Inflammatory macrophage treated with lipopolysaccharide for 1 hour (primary cell): ENCODE measurements around the gene C22orf31.
"Not testable (repeated sequence)": the region's sequence is repeated elsewhere in the genome, so short reads cannot be mapped to it uniquely, and the experiment has no call there.

Source experiments
- DNase-seq, 2 donors: peaks; one replicate each; pipeline ENCODE4 v3.0.0-alpha.2; 2020 to 2022

C22orf31 gene

DNA sequence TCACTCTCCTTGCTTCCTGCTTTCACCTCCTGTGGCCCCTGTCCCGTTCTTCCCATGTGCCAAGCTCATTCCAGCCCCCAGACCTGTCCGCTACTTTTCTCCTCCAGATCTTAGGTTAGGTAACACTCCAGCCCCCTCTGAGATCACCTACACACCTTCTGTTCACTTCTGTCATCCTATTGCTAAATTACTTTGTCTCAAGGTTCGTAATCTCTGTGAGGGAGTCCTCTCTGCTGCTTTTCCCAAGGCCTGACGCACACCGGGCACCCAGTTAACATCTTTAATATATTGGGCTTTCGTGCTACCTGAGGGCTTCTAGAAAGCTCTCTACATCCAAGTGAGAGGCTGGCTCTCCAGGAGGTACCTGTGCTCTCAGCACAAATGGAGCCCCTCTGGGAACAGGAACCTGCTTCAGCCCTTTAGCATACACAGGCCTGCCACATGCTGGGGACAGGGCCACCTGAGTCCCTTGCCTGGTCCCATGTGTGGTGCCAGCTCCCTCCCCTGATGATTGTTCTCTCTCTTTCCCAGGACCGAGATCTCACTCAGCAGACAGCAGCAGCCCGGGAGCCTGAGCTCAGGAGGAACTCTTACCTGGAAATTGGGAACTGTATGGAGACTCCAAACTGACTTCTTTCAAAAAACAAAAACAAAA, 8.5 kb downstream of the C22orf31 start:
- no peak for DNase-seq

DNA sequence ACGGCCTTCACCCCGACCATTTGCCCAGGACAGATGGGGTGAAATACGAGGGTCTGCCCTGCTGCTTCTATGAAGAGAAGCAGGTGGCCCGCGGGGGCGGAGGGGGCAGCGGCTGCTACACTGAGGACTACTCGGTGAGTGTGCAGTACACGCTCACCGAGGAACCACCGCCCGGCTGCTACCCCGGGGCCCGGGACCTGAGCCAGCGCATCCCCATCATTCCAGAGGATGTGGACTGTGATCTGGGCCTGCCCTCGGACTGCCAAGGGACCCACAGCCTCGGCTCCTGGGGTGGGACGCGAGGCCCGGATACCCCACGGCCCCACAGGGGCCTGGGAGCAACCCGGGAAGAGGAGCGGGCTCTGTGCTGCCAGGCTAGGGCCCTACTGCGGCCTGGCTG, 11.2 kb downstream of the C22orf31 start:
- no peak for DNase-seq

GRCh38 chr22:29049655-29050263, 11.9 kb downstream of the C22orf31 start:
- no peak for DNase-seq

DNA sequence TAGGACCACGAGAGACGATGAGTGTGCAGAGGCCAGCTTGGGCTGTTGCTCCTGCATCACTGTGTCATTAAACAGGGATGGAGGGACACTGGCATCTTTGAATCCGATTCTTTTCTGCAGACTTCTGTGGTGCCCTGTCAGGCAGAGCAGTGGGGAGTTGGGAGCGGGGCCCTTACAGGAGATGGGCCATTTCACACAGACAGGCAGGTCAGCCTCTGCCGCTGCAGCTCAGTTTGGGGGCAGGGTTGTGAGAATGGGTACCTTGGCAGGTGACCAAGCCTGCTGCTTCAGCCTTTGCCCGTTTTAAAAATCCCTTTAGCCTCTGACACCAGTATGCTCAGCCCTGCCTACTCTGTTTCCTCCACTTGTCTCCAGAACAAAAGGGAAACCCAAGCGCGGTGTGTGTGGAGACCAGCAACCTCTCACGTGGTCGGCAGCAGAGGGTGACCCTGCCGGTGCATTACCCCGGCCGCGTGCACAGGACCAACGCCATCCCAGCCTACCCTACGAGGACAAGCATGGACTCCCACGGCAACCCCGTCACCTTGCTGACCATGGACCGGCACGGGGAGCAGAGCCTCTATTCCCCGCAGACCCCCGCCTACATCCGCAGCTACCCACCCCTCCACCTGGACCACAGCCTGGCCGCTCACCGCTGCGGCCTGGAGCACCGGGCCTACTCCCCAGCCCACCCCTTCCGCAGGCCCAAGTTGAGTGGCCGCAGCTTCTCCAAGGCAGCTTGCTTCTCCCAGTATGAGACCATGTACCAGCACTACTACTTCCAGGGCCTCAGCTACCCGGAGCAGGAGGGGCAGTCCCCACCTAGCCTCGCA, 12.6 kb downstream of the C22orf31 start:
- no peak for DNase-seq

DNA sequence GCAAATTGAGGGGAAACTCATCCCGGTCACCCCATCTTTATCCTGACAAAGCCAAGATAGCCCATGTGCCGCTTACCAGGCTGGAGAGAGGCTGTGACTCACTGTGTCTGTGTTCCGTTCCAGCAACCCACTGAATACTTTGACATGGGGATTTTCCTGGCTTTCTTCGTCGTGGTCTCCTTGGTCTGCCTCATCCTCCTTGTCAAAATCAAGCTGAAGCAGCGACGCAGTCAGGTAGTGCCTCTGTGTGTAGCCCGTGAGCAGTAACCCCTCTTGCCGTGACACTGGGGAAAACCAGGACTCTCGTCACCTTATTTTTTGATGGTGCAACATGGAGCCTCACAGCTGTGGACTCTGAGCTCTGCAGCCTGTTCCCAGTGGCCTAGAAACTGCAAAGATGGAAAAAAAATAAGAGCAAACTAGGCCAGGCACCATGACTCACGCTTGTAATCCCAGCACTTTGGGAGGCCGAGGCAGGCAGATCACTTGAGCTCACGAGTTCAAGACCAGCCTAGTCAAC, 16.9 kb downstream of the C22orf31 start:
- DNase-seq, result no peak

DNA sequence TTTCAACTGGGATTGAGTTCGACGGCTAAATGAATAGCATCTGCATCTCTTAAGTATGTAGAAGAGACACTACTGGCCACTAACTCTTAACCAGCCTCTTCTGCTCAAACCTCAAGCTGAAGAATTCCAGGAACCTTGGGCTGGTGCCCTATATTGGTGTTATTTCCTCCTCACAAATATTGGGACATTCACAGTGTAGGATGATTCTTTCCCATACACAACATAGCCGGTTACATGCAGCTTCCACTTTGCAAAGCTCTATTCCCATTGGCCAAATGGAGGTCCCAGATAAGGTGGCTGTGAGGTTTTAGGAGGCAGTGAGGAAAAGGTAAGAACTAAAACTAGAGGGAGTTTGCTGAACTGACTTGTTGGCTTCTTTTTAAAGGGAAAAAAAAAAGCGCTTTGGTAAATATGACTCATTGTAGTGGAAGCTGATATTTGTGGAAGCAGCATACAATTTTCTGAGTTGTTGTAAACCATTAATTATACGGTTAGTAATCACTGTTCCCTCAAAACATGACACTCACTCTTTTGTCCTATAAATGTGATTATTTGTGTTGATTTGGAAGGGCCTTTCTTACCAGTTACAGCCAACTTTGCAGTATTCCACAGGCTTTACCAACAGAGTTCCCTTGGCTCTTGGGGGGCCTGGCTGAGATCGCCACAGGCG, 17.6 kb downstream of the C22orf31 start:
- DNase-seq, result no peak

- no peak for DNase-seq
Measured at GRCh38 chr22:29041408-29041807, 20.2 kb downstream of the C22orf31 start.

DNA sequence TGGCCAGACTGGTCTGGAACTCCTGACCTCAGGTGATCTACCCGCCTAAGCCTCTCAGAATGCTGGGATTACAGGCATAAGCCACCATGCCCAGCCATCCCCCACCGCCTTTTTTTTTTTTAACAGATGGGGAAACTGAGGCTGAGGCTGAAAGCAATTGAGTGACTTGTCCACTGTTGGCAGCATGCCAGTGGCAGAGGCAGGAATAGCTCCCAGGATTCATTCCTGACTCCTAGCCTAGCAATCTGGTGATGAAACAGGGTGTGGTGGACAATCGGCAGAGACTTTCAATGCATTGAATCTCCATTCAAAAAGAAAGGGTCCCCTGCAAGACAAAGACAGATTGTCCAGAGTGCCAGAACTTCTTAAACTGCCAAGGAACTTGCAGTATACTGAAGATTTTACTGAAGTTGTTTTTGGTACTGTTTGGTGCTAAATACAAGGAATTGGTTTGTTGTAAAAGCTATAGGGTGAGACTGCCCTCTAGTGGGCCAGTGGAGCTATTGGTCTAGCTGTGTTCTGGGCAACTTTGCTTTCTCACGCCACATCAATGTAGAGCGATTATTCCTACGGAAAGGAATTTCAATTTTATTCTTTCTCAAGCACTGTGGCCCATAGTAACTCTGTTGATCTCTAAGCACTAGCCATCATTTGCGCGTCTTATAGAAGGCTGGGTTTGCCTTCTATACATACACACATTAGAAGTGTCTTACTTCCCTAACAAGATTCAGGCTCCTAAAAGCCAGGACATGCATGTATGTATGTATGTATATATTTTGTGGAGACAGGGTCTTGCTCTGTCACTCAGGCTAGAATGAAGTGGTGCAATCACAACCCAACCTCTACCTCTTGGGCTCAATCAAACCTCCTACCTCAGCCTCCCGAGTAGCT, 21.0 kb downstream of the C22orf31 start:
- DNase-seq, result peak; percentile 33 to 83

DNA sequence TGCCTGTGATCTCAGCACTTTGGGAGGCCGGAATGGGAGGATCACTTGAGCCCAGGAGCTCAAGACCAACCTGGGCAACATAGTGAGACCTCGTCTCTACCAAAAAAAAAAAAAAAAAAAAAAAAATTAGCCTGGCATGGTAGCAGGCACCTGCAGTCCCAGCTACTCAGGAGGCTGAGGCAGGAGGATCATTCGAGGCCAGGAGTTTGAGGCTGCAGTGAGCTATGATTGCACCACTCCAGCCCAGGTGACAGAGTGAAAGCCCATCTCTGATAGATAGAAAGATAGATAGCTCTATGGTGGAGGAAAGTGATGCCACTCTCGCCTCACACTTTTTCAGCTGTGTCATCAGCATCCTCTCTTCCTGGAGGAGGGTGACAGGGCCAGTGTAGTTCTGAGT, 21.9 kb downstream of the C22orf31 start:
- not testable (repeated sequence) for DNase-seq

DNA sequence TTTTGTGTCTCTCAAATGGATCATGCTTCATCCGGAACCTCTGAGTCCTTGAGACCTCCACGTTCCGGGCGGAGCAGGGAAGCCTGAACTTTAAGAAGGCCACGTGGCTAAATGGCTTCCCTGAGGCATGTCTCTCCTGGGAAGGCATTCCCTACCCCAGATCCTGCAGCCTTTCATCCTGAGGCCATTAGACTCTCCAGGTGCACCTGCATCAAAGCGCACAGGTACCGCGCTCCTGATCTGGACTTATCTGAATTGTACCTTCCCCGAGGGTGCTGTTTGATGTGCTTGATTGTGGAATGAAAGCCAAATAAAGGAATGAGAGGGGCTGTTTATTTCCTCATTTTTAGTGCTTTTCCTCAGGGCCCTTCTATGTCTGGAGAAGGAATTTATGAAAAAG, 22.5 kb downstream of the C22orf31 start:
- no peak for DNase-seq

DNA sequence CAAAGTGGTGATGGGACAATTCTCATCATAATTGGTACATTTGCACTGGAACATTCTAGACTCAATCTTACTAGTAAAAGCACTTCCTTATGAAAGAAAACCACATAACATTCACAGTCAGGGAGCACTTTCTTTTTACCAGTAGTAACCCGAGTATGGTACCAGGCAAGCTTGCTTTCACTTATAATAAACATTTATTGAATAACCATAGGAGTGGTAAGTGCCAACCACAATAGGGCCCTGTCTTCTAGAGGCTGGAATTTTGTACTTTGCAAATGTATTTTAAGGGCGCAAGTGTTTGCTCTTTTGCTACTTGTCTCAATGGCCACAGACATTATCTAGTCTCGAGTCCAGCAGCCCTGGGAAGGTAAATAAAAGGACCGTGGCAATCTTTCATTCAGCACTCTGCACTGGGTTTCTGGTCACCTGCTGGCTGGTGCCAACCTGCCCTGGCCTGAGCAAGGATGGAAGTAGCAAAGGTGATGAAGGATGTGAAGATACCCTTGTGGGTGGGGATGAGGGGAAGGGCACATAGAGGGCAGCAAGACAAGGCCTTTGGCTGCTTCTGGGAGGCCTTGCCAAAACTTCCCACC, 24.2 kb downstream of the C22orf31 start:
- no peak for DNase-seq

DNA sequence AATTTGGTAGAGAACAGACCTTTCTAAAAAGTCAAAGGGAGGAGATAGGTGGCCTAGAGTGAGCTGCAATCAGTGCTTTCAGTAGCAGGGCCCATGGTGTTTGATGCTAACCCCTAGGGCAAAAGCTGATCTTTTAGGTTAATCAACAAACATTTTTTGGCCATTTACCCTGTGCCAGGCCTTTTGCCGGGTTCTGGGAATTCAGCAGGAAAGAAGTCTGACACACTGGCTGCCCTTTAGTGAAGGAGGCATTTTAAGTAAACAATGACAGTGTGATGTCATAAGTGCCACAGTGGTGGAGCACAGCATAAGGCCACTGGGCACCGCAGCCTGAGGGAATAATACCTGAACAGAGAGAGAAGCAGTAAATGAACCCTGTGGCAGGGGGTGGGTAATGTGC, 29.0 kb downstream of the C22orf31 start:
- DNase-seq, result no peak

- DNase-seq, result no peak
Measured at GRCh38 chr22:29032014-29032475, 29.6 kb downstream of the C22orf31 start.

DNA sequence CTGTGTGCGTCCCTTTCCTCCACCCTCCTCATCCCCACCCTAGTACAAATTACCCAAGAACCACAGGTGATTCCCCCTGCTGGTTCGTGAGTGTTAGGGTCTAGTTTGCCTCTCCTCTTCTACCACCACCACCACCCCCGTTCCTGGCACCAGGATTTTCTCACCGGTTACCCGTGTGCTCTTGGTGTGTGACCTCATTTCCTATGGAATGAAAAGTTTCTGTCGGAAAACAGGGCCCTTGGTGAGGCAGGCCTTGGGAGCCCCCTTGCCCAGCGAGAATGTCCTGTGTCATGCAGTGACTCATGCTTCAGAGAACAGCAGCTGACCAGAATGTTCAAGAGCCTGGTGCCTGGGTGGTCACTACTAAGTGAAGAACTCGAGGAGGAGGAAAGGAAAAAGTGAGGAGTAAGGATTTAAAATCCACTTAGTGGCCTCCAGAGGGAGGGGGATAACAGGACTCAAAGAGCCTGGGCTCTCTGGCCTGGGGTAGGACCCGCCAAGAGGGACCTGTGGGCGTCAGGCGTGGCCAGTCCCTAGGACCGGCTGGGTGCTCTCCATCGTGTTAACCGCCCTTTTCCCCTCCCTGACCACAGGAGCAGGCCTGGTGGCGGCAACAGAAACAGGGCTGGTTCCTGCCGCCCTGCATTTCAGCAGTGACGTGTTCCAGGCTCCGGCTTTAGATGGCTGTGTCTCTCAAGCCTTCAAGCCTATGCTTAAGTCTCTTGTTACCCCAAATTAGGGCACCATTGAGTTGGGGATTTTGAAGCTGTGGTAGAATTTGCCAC, 30.2 kb downstream of the C22orf31 start:
- peak; percentile 16 to 51 for DNase-seq

- no peak for DNase-seq
Measured at GRCh38 chr22:29030618-29031226, 30.9 kb downstream of the C22orf31 start.

DNA sequence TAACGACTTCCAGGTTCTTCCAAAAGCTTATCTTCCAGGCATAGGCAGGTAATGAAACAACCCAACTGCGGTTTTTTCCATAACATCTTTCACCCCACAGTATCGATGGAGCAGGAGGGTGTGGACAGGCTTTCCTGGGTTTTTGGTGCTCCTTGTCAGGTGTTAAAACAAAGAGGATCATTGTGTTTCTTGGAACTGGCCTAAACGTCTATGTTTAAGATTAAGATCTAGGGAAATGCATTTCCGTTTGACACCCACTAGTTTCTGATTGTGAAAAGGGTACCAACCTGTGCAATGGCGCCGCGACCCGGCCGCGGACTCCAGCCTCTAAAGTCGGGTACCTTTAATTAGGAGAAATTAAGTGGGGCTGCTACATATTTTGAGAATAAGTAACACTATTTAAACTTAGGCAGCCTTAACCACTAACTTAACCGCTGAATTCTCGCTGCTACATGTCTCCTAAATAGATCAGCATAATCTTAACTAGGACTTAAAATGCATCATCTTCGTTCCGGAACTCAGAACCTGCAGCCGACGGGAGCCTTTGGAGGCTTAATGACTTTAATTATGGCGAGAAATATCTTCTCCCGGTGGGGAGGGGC, 31.5 kb downstream of the C22orf31 start:
- DNase-seq, result no peak

DNA sequence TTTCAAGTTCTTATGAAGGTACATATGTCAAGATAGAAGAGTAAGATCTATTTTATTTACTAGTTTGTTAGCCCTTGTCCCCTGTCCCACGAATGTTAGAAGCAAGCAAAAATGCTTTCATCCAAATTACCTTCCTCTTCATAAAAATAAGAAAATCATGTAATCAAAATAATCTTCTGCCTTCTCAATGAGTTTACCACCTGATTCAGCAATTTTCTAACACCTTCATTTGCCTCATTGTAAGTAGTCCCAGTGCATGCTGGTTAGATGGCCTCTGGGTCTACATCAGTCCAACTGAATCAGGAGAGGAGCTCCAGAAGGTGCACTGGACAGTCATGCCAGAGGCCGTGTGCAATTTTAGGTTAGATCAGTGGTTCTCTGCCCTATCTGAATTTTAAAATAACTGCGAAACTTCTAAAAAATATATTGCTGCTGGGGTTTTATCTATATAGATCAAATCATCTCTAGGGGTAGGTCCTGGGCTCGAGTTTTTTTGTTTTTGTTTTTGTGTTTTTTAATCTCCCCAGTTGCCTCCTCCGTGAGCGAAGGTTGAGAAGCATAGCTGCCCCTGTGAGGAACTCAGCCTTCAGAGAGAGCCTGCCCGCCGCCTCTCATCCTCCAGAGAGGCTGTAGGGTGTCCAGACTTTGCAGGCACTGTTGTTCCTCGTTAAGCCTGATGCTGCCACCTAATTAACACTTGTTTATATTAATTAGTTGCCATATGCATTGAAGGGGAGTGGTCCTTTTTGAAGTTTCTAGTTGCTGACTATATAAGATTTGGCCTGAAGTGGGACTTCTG, 32.2 kb downstream of the C22orf31 start:
- no peak for DNase-seq

- no peak for DNase-seq
Measured at GRCh38 chr22:29028468-29028867, 33.2 kb downstream of the C22orf31 start.

GRCh38 chr22:29026579-29026978, 35.1 kb downstream of the C22orf31 start:
- DNase-seq, result no peak
